Suprapubic skin (tissue), 3 donors: ENCODE measurements around the gene KCTD10.

Experiments used
- POLR2A ChIP-seq, 2 donors: fragments of 450-650 bp; IDR thresholded peaks; one replicate each; pipeline ENCODE4 v1.6.1; 2017; ENCODE audit warnings: antibody characterized with exemption in 2 of 2, mild to moderate bottlenecking in 2 of 2, moderate library complexity in 2 of 2
- TF ChIP-seq, protein P1 (sequence below), 2 donors: fragments of 200-600 bp in 1 of 2; fragments of 450-650 bp in 1 of 2; sonication (generic) in 1 of 2; IDR thresholded peaks; one replicate each; pipeline ENCODE4 v1.5.1; 2016 to 2019; ENCODE audit warnings: antibody characterized with exemption in 2 of 2, mild to moderate bottlenecking in 1 of 2, moderate library complexity in 1 of 2

DNA sequence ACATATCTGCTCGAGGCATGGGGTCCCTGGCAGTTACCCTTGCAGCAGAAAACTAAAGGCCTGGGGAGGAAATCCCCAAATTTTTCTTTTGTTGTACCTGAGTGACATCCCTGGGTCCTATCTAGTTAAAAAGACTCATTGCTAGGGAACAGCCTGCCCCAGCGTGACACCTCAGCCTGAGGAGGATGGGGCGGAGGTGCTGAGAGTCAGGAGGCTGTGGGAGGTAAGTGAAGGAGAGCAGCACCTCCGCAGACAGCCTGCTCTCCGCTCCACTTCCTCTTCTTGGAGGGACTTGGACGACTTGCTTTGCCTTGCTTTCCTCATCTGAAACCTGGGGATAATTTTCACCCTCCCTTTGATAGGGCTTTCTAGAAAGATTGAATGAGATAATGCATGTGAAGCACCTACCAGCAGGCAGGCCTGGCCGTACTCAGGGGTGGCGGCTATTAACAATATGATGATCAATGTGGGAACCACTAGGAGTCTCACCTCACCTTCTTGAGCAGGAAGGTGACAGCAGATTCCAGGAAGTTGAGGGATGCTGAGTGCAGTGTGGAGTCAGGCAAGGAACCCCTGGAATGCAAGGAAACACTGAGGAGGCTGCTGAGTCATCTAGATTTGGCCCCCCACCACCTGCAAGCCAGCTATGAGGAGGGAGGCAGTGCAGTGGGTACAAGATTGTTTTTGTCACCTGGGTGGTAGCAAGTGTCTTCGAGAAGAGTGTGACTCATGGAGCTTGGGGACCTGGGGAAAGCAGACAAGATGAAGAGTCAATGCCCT lies 23.5 kb upstream of the KCTD10 start:
- TF ChIP-seq POLR2A (IDR thresholded peaks at IDR 0.05): no peak
- TF ChIP-seq, protein P1, sequence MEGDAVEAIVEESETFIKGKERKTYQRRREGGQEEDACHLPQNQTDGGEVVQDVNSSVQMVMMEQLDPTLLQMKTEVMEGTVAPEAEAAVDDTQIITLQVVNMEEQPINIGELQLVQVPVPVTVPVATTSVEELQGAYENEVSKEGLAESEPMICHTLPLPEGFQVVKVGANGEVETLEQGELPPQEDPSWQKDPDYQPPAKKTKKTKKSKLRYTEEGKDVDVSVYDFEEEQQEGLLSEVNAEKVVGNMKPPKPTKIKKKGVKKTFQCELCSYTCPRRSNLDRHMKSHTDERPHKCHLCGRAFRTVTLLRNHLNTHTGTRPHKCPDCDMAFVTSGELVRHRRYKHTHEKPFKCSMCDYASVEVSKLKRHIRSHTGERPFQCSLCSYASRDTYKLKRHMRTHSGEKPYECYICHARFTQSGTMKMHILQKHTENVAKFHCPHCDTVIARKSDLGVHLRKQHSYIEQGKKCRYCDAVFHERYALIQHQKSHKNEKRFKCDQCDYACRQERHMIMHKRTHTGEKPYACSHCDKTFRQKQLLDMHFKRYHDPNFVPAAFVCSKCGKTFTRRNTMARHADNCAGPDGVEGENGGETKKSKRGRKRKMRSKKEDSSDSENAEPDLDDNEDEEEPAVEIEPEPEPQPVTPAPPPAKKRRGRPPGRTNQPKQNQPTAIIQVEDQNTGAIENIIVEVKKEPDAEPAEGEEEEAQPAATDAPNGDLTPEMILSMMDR (IDR thresholded peaks at IDR 0.05): no peak
